Testis (tissue), 3 donors: ENCODE data around the gene PI4KA. TPM values are rescaled to one million over a fixed set of nuclear protein-coding genes. Genes with fewer than 3 reads are reported as not detected.
"Not testable (repeated sequence)": the region's sequence is repeated elsewhere in the genome, so short reads cannot be mapped to it uniquely, and the experiment has no call there.

Experiments used
- DNase-seq: peaks from one replicate; pipeline ENCODE4 v3.0.0-alpha.2; 2019
- H3K27ac ChIP-seq, 2 donors: fragments of 200-600 bp; sonication (generic); one replicate each; pipeline ENCODE4 v1.5.1; 2019
- H3K27me3 ChIP-seq: fragments of 200-600 bp; sonication (generic); one replicate; pipeline ENCODE4 v1.5.1; 2019
- H3K36me3 ChIP-seq: fragments of 200-600 bp; sonication (generic); one replicate; pipeline ENCODE4 v1.5.1; 2017; ENCODE audit warnings: low read depth; ENCODE audit errors: missing control alignments
- H3K4me1 ChIP-seq: fragments of 200-600 bp; sonication (generic); one replicate; pipeline ENCODE4 v1.5.1; 2019
- H3K4me3 ChIP-seq, 2 donors: fragments of 200-600 bp; sonication (generic); one replicate each; pipeline ENCODE4 v1.5.1; 2017 to 2019
- H3K9me3 ChIP-seq: fragments of 200-600 bp; sonication (generic); one replicate; pipeline ENCODE4 v1.5.1; 2017
- CTCF ChIP-seq, 3 experiments: fragments of 450-650 bp in 2 of 3; fragments of 200-600 bp in 1 of 3; sonication (generic) in 1 of 3; IDR thresholded peaks; one replicate each; pipeline ENCODE4 v1.5.1; 2016 to 2019; ENCODE audit warnings: antibody characterized with exemption in 3 of 3, mild to moderate bottlenecking in 2 of 3, moderate library complexity in 1 of 3
- POLR2A ChIP-seq: fragments of 450-650 bp; IDR thresholded peaks from one replicate; pipeline ENCODE4 v1.6.1; 2017; ENCODE audit warnings: antibody characterized with exemption, mild to moderate bottlenecking, moderate library complexity
- WGBS, 2 donors: methylation state at CpG; one replicate each; pipeline ENCODE4 v1.1.5; 2018; 5-methylcytosine and 5-hydroxymethylcytosine counted together
- intact Hi-C: fragments of 100-400 bp; cut with DNase I; formaldehyde crosslinking; loops from one replicate; pipeline ENCODE4 v1.15.1; 2023; ENCODE audit warnings: low total_unique reads
- polyA plus RNA-seq: library from polyadenylated mRNA; stranded (reverse); fragments of 350-450 nt; fragmentation: Illumina TruSeq; extraction: RNeasy Lipid Tissue Mini Kit (QIAGEN cat#74804); gene quantifications from one replicate; pipeline ENCODE4 v1.2.3, GENCODE V29; 2014; ENCODE audit warnings: low read depth, low replicate concordance; ENCODE audit not compliant: insufficient read depth
- total RNA-seq, 2 donors: library from RNA; depleted of rRNA; stranded (reverse); fragments of >200 nt; gene quantifications; one replicate each; pipeline ENCODE4 v1.2.3, GENCODE V29; 2016

Gene PI4KA
- total and polyA plus RNA-seq, 3 donors from 2014 or later: 124 to 196 (median 140) TPM

DNA sequence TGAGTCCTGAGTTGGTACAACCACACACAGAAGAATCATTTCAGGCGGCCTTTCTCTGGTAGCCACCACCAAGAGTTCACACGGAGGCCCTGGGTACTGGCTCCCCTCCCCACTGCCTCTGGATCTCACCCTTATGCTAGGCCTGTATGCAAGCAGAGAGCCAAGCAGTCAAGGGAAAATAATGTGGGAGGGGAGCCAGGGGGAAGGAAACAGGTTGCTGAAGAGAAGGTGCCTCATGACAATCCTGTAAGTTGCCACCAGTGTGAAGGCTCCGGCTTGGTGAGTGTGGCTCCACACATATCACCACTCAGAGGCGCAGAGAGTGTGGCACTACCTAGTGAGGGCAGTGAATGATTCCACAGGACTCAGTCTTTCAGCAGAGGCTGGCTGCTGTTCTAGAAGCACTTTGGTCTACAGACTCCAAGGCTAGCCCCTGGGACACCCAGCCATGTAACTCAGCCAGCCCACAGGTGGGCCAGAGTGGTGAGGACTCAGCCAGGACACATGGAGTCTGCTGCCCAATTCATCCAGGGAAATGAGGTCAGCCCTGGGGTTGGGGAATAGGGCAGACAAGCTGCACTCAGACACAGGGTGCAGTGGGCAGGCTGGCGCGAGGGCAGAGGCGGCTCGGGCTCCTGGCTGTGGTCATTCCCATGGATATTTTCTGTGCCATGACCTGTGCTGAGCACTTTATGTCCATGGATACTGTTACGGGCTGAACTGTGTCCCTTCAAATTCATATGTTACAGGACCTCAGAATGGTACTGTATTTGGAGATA lies 133.7 kb downstream of the PI4KA start:
- no peaks in the 10 kb centered on the region for H3K4me1 ChIP-seq
- no peaks in the 10 kb centered on the region for H3K27me3 ChIP-seq
- TF ChIP-seq CTCF (IDR thresholded peaks at IDR 0.05): no peak
- TF ChIP-seq POLR2A: no peak
- H3K27ac ChIP-seq: no peak overlapping the region
- DNase-seq: no peak
- intact Hi-C loops: no loop called here
- no peak overlapping the region for H3K4me3 ChIP-seq
- no peaks in the 10 kb centered on the region for H3K9me3 ChIP-seq
- 88 to 97% methylated on average over 9 of the region's 9 CpGs for WGBS, 2 donors
- H3K36me3 ChIP-seq: no peaks in the 10 kb centered on the region

DNA sequence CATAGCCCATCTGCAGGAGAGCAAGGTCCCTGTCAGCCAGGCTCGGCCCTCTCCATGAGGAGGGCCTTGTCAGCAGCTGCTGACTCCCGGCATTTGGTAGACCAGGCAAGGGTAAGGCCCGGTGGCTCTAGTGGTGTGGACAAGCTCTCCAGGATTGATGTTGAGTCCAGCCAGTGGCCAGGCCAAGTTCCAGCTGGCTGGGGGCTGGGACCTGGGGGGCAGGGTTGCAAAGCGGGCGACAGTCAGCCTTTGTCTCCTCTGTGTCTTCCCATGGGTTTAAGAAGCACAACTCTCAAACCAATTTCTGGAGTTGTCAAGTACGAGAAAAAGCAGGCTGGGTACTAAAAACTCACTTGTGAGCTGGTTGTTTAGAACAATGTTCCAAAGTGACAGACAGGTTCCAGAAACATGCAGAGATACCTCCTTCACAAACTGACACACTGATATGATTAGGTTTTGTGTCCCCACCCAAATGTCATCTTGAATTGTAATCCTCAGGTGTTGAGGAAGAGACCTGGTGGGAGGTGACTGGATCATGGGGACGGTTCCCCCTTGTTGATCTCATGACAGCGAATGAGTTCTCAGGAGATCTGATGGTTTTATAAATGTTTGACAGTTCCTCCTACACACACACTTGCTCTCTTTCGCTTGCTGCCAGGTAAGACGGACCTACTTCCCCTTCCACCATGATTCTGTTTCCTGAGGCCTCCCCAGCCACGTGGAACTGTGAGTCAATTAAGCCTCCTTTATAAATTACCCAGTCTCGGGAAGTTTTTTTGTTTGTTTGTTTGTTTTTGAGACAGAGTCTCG lies 137.0 kb downstream of the PI4KA start:
- intact Hi-C loops: no loop called here
- 89 to 91% methylated on average over 13 of the region's 13 CpGs for WGBS, 2 donors
- Histone ChIP-seq H3K27ac (no peak overlapping the region), H3K9me3 (no peaks in the 10 kb centered on the region), H3K4me1 (no peaks in the 10 kb centered on the region), H3K36me3 (no peaks in the 10 kb centered on the region), H3K27me3 (no peaks in the 10 kb centered on the region), H3K4me3 (no peak overlapping the region)
- no peak for DNase-seq
- TF ChIP-seq POLR2A (no peak), CTCF (IDR thresholded peaks at IDR 0.05) (no peak)

GRCh38 chr22:20720692-20721408 lies 137.8 kb downstream of the PI4KA start:
- Histone ChIP-seq H3K4me3 (no peak overlapping the region), H3K4me1 (no peaks in the 10 kb centered on the region), H3K9me3 (no peaks in the 10 kb centered on the region), H3K27ac (no peak overlapping the region), H3K27me3 (no peaks in the 10 kb centered on the region), H3K36me3 (no peaks in the 10 kb centered on the region)
- 89 to 90% methylated on average over 13 of the region's 13 CpGs for WGBS, 2 donors
- DNase-seq: no peak
- TF ChIP-seq CTCF (IDR thresholded peaks at IDR 0.05): no peak
- no peak for TF ChIP-seq POLR2A
- intact Hi-C loops: no loop called here

DNA sequence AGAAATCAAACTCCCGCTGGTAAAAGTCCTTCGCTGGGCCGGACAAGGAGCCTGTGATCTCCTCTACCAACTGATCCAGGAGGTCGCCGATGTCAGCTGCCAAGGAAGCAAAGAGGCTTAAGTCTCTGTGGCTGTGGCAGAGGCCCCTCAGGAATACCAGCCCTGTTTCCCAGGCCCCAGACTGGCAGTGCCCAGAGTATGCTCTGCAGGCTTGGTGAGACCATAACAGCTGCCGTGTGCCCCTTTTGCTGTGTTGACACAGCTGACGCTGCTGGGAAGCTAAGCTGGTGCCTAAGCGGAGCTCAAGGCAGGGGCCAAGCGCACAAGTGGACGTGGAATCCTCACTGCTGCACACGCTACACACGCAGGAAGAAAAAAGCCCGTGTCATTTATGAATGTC lies 139.9 kb downstream of the PI4KA start:
- H3K36me3 ChIP-seq, H3K27me3 ChIP-seq, H3K9me3 ChIP-seq, intact Hi-C loops, H3K4me3 ChIP-seq, H3K4me1 ChIP-seq, H3K27ac ChIP-seq, DNase-seq: not testable (repeated sequence)
- WGBS, 2 donors: 93% methylated on average over 9 to 13 of the region's 13 CpGs

DNA sequence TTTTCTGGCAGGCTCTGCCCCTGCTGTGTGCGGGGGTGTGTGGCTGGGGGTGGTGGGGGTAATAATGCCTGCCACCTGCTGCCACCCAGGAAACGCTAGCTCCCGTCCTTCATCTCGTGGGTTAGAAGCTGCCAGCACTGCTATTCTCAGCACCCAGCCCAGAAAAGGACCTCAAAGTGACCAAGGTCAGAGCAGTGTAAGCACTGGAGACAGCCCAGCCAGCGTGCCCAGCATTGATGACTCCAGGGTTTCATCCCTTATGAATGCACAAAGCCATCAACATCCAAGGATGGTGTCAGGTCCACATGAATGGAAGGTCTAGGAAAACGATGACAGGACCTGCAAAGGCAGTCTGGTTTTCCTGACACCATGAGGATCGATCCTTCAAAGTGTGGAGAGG lies 140.6 kb downstream of the PI4KA start:
- H3K27ac ChIP-seq, H3K27me3 ChIP-seq, intact Hi-C loops, H3K9me3 ChIP-seq, H3K4me1 ChIP-seq, H3K36me3 ChIP-seq, DNase-seq, H3K4me3 ChIP-seq: not testable (repeated sequence)
- 62 to 67% methylated on average over 2 to 6 of the region's 7 CpGs for WGBS, 2 donors

- WGBS, 2 donors: 92 to 93% methylated on average over 9 to 17 of the region's 17 CpGs
- H3K27me3 ChIP-seq, H3K27ac ChIP-seq, DNase-seq, H3K4me1 ChIP-seq, H3K4me3 ChIP-seq, H3K9me3 ChIP-seq, H3K36me3 ChIP-seq, intact Hi-C loops: not testable (repeated sequence)
Observed at GRCh38 chr22:20717213-20717866, 141.3 kb downstream of the PI4KA start.

- 92 to 96% methylated on average over 8 to 13 of the region's 13 CpGs for WGBS, 2 donors
- H3K9me3 ChIP-seq, H3K4me3 ChIP-seq, DNase-seq, H3K27me3 ChIP-seq, H3K27ac ChIP-seq, H3K36me3 ChIP-seq, intact Hi-C loops, H3K4me1 ChIP-seq: not testable (repeated sequence)
Observed at GRCh38 chr22:20713116-20713515, 145.5 kb downstream of the PI4KA start.

DNA sequence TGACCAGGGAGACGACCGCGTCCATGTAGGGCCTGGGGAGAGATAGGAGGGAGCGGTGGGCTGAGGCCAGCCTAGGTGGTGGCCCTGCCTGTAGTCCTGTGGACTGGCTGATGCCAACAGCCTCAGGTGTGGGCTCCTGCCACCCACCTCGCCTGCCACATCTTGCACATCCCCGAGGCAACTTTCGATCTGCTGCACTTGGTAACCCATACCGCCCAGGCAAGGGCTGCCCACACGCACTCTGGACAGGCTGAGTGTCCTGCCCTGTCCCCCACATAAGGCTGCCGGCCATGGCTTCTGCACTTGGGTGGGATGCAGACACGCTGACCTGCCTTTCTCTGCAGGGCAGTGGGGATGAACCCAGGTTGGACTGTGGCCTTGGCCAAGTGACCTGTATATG lies 148.6 kb downstream of the PI4KA start:
- 98% methylated on average over 11 of the region's 11 CpGs; no CpG with 5 or more reads in 1 of the 2 donors for WGBS, 2 donors

More for the DNA sequence above, 148.6 kb downstream of the PI4KA start:
- intact Hi-C loops, H3K9me3 ChIP-seq, H3K27me3 ChIP-seq, H3K36me3 ChIP-seq, H3K4me3 ChIP-seq, H3K4me1 ChIP-seq, H3K27ac ChIP-seq, DNase-seq: not testable (repeated sequence)
